Measurements from ENCODE around the gene TMEM239. TPM values are rescaled to one million over a fixed set of nuclear protein-coding genes. Genes with fewer than 3 reads are reported as not detected.

The TMEM239 gene
- polyA plus RNA-seq, 2 of the 4 experiments (the other 2 are of a cell fraction): not detected

- Histone ChIP-seq H3K4me1 (peaks cover 17% of the 10 kb centered on the region), H3K9me3 (no peaks in the 10 kb centered on the region), H3K27ac (peak within 1 kb of the TSS; percentile 84 to 95), H3K4me2 (peak within 1 kb of the TSS; percentile 88), H3K4me3 (peak within 1 kb of the TSS; percentile 92)
- 12% methylated on average over 35 of the region's 98 CpGs for WGBS (ENCODE audit: missing lambda C conversion rate)
- ChIA-PET CTCF (interaction anchor here (0.6 to 4.9 kb wide), 6 partner anchors 11 to 441 kb away, joined by 3 to 33 read pairs (median 5); partner anchors contain the start of gene TMEM239), POLR2A (interaction anchor here (0.5 to 1.4 kb wide), 9 partner anchors 9 to 188 kb away, joined by 3 to 4 read pairs (median 3); partner anchors contain the start of genes NOP56 and PTPRA)
- DNase-seq (ENCODE audit: low read depth in 1 of 2, low spot score in 1 of 2): peak; percentile 90 to 99
- peak; percentile 13 for FAIRE-seq
- ATAC-seq: peak; percentile 98 to 100
- TF ChIP-seq FOSL2 (IDR thresholded peaks at IDR 0.05) (no peak), FOSL2 (CRISPR knock-in tag; IDR thresholded peaks at IDR 0.05) (no peak), EHMT2 (IDR thresholded peaks at IDR 0.05; ENCODE audit: low read depth) (no peak; the same call in 1 of the 2 replicates), POLR2AphosphoS2 (conservative IDR thresholded peaks at IDR 0.05; ENCODE audit: low read length) (no peak), FOXS1 (CRISPR knock-in tag; IDR thresholded peaks at IDR 0.05) (no peak), HOXB13 (CRISPR knock-in tag; IDR thresholded peaks at IDR 0.05; ENCODE audit: low read depth) (peak; percentile 81; the same call in 1 of the 2 replicates), CTCF (IDR thresholded peaks at IDR 0.05) (no peak), NR3C1 (IDR thresholded peaks at IDR 0.05) (no peak), BHLHE40 (IDR thresholded peaks at IDR 0.05; ENCODE audit: low read depth, low read length) (no peak), USF2 (IDR thresholded peaks at IDR 0.05) (peak; percentile 95), ZC3H11A (IDR thresholded peaks at IDR 0.05) (no peak), BCL3 (IDR thresholded peaks at IDR 0.05) (peak; percentile 73; the same call in 2 of the 3 replicates), ATOH8 (CRISPR knock-in tag; IDR thresholded peaks at IDR 0.05; ENCODE audit: low read depth) (peak; percentile 57), HOXA7 (CRISPR knock-in tag; IDR thresholded peaks at IDR 0.05) (no peak), ESRRA (IDR thresholded peaks at IDR 0.05; ENCODE audit: borderline replicate concordance, low read length) (no peak), SMC3 (IDR thresholded peaks at IDR 0.05) (no peak), POLR2A (IDR thresholded peaks at IDR 0.05; ENCODE audit: low read length) (peak; percentile 86), HOXB5 (CRISPR knock-in tag; IDR thresholded peaks at IDR 0.05) (peak; percentile 89), NFE2L2 (conservative IDR thresholded peaks at IDR 0.05; ENCODE audit: low read length) (no peak), E2F6 (IDR thresholded peaks at IDR 0.05; ENCODE audit: borderline replicate concordance, low read depth) (peak; percentile 98), RAD21 (conservative IDR thresholded peaks at IDR 0.05 in 1 of 2, IDR thresholded peaks at IDR 0.05 in 1 of 2) (0 out of 5 replicates have a peak, but pooled peaks of 1 of the 2 experiments have one; percentile 8), MAFK (IDR thresholded peaks at IDR 0.05; ENCODE audit: partially characterized antibody) (no peak), PHF8 (IDR thresholded peaks at IDR 0.05; ENCODE audit: borderline replicate concordance, low read depth) (peak; percentile 99), RCOR1 (IDR thresholded peaks at IDR 0.05; ENCODE audit: low read depth, low read length) (no peak), MAZ (IDR thresholded peaks at IDR 0.05; ENCODE audit: borderline replicate concordance, low read depth, low read length) (no peak), MYC (IDR thresholded peaks at IDR 0.05; ENCODE audit: borderline replicate concordance, low read length) (peak; percentile 76; the same call in 1 of the 2 replicates), PBX3 (IDR thresholded peaks at IDR 0.05) (no peak)
- TF ChIP-seq, protein P1, sequence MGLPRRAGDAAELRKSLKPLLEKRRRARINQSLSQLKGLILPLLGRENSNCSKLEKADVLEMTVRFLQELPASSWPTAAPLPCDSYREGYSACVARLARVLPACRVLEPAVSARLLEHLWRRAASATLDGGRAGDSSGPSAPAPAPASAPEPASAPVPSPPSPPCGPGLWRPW (IDR thresholded peaks at IDR 0.05): no peak
- TF ChIP-seq, protein P2, sequence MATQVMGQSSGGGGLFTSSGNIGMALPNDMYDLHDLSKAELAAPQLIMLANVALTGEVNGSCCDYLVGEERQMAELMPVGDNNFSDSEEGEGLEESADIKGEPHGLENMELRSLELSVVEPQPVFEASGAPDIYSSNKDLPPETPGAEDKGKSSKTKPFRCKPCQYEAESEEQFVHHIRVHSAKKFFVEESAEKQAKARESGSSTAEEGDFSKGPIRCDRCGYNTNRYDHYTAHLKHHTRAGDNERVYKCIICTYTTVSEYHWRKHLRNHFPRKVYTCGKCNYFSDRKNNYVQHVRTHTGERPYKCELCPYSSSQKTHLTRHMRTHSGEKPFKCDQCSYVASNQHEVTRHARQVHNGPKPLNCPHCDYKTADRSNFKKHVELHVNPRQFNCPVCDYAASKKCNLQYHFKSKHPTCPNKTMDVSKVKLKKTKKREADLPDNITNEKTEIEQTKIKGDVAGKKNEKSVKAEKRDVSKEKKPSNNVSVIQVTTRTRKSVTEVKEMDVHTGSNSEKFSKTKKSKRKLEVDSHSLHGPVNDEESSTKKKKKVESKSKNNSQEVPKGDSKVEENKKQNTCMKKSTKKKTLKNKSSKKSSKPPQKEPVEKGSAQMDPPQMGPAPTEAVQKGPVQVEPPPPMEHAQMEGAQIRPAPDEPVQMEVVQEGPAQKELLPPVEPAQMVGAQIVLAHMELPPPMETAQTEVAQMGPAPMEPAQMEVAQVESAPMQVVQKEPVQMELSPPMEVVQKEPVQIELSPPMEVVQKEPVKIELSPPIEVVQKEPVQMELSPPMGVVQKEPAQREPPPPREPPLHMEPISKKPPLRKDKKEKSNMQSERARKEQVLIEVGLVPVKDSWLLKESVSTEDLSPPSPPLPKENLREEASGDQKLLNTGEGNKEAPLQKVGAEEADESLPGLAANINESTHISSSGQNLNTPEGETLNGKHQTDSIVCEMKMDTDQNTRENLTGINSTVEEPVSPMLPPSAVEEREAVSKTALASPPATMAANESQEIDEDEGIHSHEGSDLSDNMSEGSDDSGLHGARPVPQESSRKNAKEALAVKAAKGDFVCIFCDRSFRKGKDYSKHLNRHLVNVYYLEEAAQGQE (IDR thresholded peaks at IDR 0.05): no peak
Measured at GRCh38 chr20:2840138-2840966, 24.2 kb downstream of the TMEM239 start, which contains the start of the genes PCED1A and VPS16. PCED1A (minus strand) TSS chr20:2840655; CDS start chr20:2839912, 743 bp downstream. VPS16 (plus strand) TSS chr20:2840745; CDS start chr20:2840775, 30 bp downstream.

Data from A549 (cell line).